Lung (tissue), 12 donors: ENCODE data around the gene TSPAN18. TPM values are rescaled to one million over a fixed set of nuclear protein-coding genes. Genes with fewer than 3 reads are reported as not detected.

Experiments
- ATAC-seq: fragments of 200-7000 bp; cut with Tn5 transposase; one replicate; pipeline ENCODE4 v1.9.1; 2020; ENCODE audit warnings: moderate number of reproducible peaks; ENCODE audit not compliant: insufficient read depth, low FRiP score
- DNase-seq, 3 donors: peaks; one replicate each; pipeline ENCODE4 v3.0.0-alpha.2; 2013 to 2017
- H3K27ac ChIP-seq, 2 donors: one replicate each; pipeline ENCODE4 v1.5.1; 2013; ENCODE audit warnings: mild to moderate bottlenecking in 2 of 2, moderate library complexity in 2 of 2, control low read depth in 1 of 2, inconsistent platforms in 1 of 2, low read depth in 1 of 2, low read length in 1 of 2
- H3K27me3 ChIP-seq, 3 donors: one replicate each; pipeline ENCODE4 v1.5.1; 2013; ENCODE audit warnings: low read length in 2 of 3; ENCODE audit not compliant: control insufficient read depth in 3 of 3, insufficient read depth in 3 of 3
- H3K36me3 ChIP-seq, 4 donors: one replicate each; pipeline ENCODE4 v1.5.1; 2013; ENCODE audit warnings: low read length in 4 of 4, mild to moderate bottlenecking in 1 of 4, moderate library complexity in 1 of 4; ENCODE audit not compliant: control insufficient read depth in 4 of 4, insufficient read depth in 4 of 4
- H3K4me1 ChIP-seq, 5 donors: one replicate each; pipeline ENCODE4 v1.5.1; 2013; ENCODE audit warnings: low read length in 5 of 5, mild to moderate bottlenecking in 2 of 5, moderate library complexity in 1 of 5; ENCODE audit not compliant: control insufficient read depth in 5 of 5, insufficient read depth in 5 of 5
- H3K4me3 ChIP-seq: one replicate; pipeline ENCODE4 v1.5.1; 2013; ENCODE audit warnings: mild to moderate bottlenecking, control low read depth, moderate library complexity
- H3K9ac ChIP-seq, 2 donors: one replicate each; pipeline ENCODE4 v1.5.1; 2013; ENCODE audit warnings: low read length in 2 of 2, control low read depth in 1 of 2; ENCODE audit not compliant: insufficient read depth in 1 of 2
- H3K9me3 ChIP-seq, 4 donors: one replicate each; pipeline ENCODE4 v1.5.1; 2013; ENCODE audit warnings: low read length in 3 of 4, mild to moderate bottlenecking in 1 of 4, moderate library complexity in 1 of 4; ENCODE audit not compliant: control insufficient read depth in 4 of 4, insufficient read depth in 3 of 4
- CTCF ChIP-seq: IDR thresholded peaks from 2 replicates; pipeline ENCODE4 v1.5.1; 2012; ENCODE audit warnings: mild to moderate bottlenecking; ENCODE audit errors: control extremely low read depth, extremely low read depth
- WGBS, 2 donors: extraction: QIAGEN DNeasy Blood & Tissue Kit; methylation state at CpG; one replicate each; pipeline ENCODE4 v1.1.7; 2013; 5-methylcytosine and 5-hydroxymethylcytosine counted together
- polyA plus RNA-seq, 2 donors: library from polyadenylated mRNA; stranded (reverse); fragments of 200-250 nt; gene quantifications; one replicate each; pipeline ENCODE4 v1.2.1, GENCODE V29; 2013
- total RNA-seq, 2 donors: library from RNA; depleted of rRNA in 1 of 2; stranded (reverse); fragments of >200 nt in 1 of 2; gene quantifications; one replicate each; pipeline ENCODE4 v1.2.1, GENCODE V29; 2014 to 2021
- donor health status: control.
- donor health status: control.
- donor health status: Bipolar disorder and iron deficiency.
- donor health status: healthy.
- donor health status: DM: yes; HTN: yes; CAD: no.

Gene TSPAN18
- total and polyA plus RNA-seq, 4 donors, result 8.3 to 40.7 (median 21.4) TPM

- WGBS, 2 donors, result 80 to 90% methylated on average over 6 of the region's 6 CpGs
- no peak for ATAC-seq
These were observed 156.5 kb downstream of the TSPAN18 start for GRCh38 chr11:44883277-44883676.

GRCh38 chr11:44884056-44884455, 157.3 kb downstream of the TSPAN18 start:
- Histone ChIP-seq H3K27me3 (no peaks in the 10 kb centered on the region), H3K36me3 (no peaks in the 10 kb centered on the region), H3K4me1 (peaks cover 0 to 4% (median 0%) of the 10 kb centered on the region in 5 donors), H3K4me3 (no peak overlapping the region), H3K9me3 (no peaks in the 10 kb centered on the region), H3K9ac (no peak overlapping the region), H3K27ac (no peak overlapping the region)
- DNase-seq, result no peak
- no peak for ATAC-seq
- TF ChIP-seq CTCF, result no peak
- 92 to 93% methylated on average over 6 of the region's 6 CpGs for WGBS, 2 donors

More at GRCh38 chr11:44883277-44883676, 156.5 kb downstream of the TSPAN18 start:
- DNase-seq, result no peak
- Histone ChIP-seq H3K9me3 (no peaks in the 10 kb centered on the region), H3K27ac (no peak overlapping the region), H3K36me3 (no peaks in the 10 kb centered on the region), H3K4me3 (no peak overlapping the region), H3K4me1 (peaks cover 0 to 6% (median 0%) of the 10 kb centered on the region in 5 donors), H3K9ac (no peak overlapping the region), H3K27me3 (no peaks in the 10 kb centered on the region)
- TF ChIP-seq CTCF, result no peak

DNA sequence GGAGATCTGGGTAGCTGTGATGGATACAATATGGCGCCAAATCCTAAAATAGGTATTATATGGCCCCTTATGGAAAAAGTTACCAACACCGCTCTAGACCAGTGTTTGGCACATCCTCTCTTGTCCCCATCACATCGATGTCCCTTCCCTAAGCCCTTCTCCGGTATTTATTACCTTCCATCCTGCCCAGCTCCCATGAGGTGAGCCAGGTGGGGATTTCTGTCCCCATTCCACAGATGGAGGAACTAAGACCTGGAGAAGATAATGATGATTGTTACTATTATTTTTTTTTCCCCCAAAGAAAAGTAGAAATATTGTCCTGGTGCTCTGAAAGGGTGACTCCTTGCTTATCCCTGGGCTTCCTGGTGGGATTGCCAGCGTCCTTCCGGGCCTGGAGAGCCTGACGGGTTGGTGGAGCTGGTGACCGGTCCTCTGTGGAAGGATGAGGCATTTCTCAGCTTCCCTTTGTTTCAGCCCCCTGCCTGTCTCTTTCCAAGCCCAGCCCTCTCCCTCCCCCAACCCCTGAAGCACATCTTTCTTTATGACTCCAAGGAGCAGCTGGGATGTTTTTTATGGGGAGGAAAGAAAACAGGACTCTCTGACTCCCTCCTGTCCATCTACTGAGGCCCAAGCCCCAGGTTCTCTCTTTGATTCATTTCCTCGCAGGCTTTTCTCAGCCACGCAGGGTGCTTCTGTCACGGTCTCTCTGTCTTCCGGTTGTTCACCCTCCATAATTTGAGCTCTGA, 158.5 kb downstream of the TSPAN18 start:
- no peak overlapping the region for H3K9ac ChIP-seq
- no peak overlapping the region for H3K4me3 ChIP-seq
- no peaks in the 10 kb centered on the region for H3K36me3 ChIP-seq
- WGBS, 2 donors, result 77 to 87% methylated on average over 12 of the region's 12 CpGs
- TF ChIP-seq CTCF, result no peak
- no peaks in the 10 kb centered on the region for H3K9me3 ChIP-seq
- H3K27me3 ChIP-seq, result no peaks in the 10 kb centered on the region
- ATAC-seq (no peak), DNase-seq (no peak)
- no peak overlapping the region for H3K27ac ChIP-seq
- peaks cover 0 to 4% (median 0%) of the 10 kb centered on the region in 5 donors for H3K4me1 ChIP-seq
